GM04503 (cell line): ENCODE results near the gene KHDRBS2.
"Not testable (repeated sequence)": the region's sequence is repeated elsewhere in the genome, so short reads cannot be mapped to it uniquely, and the experiment has no call there.

ENCODE experiments used
- DNase-seq: peaks from one replicate; pipeline ENCODE4 v3.0.0-alpha.2; 2012; ENCODE audit warnings: low read depth

KHDRBS2 gene

DNA sequence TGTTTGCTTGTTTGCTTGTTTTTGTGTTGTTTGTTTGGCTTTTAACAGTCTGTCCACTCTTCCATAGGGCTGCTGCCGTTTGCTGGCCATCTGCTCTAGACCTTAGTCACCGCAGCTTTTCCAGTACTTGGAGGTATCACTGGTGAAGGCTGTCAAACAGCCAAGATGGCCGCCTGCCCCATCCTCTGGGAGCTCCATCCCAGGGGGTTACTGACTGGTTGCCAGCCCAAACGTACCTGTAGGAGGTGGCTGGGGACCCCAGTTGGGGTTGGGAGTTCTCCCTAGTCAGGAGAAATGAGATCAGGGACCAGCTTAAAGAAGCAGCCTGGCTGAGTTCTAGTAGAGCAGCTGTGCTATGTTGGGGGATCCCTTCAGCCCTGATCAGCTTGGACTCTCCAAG, 418.4 kb downstream of the KHDRBS2 start:
- no peak for DNase-seq

DNA sequence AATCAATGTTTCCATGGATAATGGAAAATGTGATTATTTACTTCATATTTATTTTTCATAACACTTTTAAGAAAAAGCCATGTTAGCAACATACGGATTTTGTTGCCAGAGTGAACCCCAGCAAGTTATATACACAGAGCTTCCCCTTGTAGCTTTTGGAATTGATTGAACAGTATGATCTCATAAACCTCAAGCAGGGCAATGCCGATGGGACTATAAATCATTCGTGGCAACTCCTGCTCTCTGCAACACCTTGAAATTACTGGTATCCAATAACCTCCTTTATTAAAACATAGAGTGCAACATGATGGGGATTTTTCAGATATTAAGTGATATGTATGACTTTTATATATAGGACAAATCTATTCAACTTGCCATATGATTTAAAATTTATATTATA, 428.5 kb downstream of the KHDRBS2 start:
- DNase-seq: no peak

DNA sequence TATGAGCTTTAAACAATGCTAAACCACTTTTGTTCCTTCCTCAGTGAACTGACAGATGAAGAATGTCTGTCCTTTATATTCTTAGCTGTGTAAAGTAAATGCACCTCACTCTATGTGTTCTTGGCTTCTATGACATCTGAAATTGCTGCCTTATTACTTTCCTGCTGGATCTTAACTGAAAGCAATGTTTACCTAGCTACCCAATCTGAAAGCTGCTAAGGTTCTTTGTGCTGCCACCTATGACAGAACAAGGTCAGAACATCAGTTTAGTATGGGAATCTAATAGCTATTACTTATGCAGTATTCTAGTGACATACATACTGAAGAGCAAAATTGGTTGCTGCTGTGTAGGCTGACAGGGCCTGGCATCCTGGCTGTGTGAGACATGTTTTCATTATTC, 444.1 kb downstream of the KHDRBS2 start:
- no peak for DNase-seq

DNA sequence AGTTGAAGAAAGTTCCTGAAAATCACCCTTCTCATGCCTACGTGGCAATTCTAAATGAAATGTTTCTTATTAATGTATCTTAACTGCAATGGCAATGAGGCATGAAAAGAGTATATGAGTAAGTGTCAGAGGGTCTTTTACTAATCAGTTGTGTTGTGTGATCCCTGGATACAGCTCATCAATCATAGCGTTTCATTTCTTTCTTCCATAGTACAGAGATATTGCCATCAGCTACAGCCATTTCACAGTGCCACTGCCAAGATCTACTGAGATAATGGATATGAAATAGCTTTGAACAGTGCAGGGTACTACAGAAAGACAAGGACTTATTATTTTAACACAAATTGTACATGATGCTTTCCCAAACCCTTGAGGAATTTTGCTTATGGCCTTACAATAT, 450.8 kb downstream of the KHDRBS2 start:
- no peak for DNase-seq

DNA sequence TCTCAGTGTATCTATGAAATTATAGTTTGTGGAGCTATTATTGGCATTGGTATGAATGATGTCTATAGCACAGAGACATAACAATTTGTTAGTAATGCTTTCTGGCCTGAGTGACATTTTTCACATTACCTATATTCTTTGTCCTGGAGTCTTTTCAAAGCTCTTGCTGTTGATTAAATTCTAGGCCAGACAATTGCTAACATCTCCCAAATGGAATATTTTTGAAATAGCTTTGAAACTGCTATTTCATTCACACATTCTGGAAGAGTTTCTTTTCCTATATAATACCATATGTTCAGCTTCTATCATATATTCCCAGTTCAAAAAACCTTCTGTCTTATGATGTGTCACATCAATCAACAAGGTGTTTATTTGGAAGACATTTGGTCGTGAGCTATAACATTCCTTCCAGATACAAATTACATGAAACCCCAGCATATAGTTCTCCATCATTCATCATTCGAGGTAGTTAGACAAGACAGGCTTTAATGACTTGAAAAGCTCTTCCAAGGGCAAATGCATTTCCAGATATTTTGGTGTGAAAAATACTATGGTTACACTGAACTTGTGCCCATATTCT, 452.8 kb downstream of the KHDRBS2 start:
- no peak for DNase-seq

DNA sequence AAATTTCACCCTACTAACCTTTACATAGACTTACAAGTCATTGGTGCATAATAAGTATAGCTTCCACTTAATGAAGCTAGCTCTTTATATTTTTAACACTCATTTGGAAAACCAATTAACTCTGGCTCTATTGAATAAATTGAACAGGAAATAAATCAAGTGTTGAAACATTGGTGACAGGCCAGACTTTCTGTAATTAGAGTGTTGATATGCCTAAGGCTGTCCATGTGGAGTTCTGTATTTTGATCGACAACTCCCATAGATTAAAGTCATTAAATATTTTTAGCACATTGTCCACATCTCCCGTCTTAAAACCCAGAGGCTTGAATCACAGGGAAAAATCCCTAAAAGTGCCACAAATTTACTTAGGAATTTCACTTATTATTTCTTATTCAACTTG, 468.3 kb downstream of the KHDRBS2 start:
- DNase-seq: no peak

DNA sequence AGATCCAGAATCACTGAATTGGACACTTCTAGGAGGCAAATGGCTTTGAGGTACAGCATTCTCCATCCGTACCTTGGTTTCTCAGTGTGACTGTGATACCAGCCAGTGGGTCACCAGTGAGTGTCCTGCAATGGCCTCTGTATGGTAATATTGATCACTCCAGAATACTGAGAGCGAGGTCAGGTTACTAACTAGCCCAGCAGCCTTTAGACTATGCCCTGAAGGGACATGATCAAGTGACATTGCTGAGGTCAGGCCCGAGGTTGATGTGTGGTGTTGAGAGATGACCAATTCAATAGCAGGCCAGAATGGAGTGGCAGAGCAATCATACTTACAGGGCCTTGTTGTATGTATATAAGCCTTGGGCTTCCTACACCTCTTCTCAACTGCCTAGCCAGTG, 476.0 kb downstream of the KHDRBS2 start:
- no peak for DNase-seq

DNA sequence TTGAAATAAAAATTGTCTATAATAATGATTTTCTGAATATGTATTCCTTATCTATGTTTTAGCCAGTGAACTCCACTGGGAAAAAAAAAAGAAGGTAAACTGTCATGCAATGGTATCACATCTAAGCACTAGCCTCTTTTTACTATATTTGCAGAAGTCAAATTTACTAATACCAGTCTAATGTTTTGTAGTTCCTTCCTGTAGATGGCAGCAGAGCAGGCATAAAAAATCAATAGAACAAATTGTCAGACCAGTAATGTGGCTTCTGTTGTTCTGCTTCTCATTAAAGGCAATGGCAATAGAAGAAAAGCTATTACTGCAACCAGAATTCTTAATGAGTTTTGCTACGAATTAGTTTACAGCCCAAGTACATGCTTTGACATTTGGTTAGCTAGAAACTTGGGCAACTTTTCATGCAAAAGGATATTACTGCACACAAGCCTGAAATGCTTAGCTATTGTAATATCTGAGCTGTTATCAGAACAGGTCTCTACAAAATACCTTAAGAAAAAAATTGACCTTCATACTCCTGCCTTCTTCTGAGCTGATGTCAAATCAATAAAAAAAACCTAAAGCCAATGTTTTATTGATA, 476.9 kb downstream of the KHDRBS2 start:
- DNase-seq: peak; percentile 0

DNA sequence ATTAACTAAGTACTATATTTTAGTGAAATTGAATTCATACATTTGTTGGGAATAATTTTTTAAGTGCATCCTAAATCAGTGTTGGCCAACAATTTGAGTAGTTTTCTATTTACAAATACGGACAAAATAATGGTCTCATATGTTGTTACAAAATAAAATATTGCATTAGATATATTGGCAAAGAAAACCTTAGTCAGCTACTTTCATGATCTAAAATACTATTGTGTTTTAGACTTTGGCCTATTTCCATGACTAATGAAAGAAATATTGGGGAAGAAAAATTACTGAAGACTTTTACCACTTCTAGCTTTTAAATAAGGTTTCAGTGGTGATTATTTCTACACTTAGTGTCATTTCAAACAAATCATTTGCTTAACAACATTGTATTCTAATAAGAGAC, 498.0 kb downstream of the KHDRBS2 start:
- DNase-seq: no peak

DNA sequence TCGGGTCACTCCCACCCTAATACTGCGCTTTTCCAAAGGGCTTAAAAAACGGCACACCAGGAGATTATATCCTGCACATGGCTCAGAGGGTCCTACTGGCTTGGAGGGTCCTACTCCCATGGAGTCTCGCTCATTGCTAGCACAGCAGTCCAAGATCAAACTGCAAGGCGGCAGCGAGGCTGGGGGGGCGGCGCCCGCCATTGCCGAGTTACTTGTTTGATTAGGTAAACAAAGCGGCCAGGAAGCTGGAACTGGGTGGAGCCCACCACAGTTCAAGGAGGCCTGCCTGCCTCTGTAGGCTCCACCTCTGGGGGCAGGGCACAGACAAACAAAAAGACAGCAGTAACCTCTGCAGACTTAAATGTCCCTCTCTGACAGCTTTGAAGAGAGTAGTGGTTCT, 516.6 kb downstream of the KHDRBS2 start:
- not testable (repeated sequence) for DNase-seq

DNA sequence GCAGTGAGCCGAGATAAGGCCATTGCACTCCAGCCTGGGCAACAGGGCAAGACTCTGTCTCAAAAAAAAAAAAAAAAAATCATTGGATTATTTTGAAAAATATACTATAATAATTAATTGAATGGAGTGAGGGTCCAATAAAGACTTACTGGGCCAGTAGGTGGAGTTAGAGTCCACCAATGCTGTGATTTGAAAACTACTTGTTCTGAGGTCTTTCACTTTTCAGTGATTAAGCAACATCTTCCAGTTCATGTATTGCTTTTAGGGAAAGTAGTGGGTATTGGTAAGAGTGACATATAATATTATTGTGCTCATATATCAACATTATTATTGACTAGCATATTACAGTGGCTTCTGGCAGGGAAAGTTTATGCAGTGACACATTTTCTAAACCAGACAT, 530.3 kb downstream of the KHDRBS2 start:
- no peak for DNase-seq

DNA sequence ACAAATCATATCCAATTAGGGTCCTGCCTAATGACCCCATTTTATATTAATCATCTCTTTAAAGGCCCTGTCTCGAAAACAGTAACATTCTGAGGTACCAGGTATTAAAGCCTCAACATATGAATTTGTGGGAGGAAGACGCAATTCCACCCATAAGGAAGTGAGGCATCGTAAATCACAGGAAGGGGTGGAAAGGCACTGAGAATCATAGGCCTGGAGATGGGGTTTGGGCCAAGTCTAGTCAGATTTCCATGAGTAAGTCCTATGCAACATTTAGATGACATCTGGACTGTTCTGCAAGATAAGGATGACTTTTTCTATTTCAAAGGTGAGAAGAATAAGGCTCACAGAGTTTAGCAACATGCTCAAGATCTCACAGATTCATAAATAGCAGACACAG, 534.0 kb downstream of the KHDRBS2 start:
- DNase-seq: no peak

DNA sequence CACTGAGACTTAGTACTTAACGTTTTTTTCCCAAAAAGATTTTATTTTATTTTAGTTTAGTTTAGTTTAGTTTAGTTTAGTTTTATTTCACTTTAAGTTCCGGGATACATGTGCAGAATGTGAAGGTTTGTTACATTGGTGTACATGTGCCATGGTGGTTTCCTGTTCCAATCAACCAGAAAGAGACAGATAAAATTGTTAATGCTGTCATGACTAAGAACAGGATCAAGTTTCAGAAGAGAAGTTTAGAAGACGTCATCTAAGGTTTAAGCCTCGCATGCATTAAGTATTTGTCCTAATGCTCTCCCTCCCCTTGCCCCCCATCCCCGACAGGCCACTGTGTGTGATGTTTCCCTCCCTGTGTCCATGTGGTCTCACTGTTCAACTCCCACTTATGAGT, 540.0 kb downstream of the KHDRBS2 start:
- no peak for DNase-seq

DNA sequence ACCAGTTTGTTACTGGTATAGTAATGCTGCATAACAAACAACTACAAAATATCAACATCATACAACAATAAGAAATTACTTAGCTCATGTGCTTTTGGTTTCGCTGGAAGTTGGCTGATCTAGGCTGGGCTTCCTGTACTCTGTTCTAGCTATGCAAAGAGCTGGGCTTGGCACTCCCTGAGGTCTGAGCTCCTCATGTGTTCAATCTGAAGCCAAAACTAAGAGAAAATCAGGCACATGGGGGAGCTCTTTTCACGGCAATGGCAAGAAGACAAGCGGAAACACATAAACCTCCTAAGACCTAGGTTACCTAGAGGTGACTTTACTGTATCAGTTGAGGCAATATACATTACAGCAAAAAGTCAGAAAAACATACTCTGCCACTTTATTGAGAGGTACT, 574.2 kb downstream of the KHDRBS2 start:
- DNase-seq: no peak

DNA sequence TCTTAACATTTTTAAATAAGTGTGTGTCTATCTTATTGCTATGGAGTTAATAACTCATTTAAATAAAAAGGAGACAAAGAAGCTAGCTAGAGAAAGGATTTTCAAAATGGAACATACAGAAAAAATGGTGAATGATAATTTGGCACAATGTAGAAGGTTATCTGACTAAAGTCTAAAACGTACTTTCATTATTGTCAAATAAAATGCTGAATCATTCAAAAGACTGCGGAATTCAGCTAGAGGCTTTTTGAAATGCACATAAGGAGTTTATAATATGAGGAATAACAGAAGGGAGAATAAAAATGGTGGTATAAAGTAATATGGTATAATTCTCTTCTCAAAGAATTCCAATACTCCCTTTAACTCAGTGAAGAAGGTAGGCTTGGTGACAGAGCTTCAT, 597.9 kb downstream of the KHDRBS2 start:
- DNase-seq: no peak

DNA sequence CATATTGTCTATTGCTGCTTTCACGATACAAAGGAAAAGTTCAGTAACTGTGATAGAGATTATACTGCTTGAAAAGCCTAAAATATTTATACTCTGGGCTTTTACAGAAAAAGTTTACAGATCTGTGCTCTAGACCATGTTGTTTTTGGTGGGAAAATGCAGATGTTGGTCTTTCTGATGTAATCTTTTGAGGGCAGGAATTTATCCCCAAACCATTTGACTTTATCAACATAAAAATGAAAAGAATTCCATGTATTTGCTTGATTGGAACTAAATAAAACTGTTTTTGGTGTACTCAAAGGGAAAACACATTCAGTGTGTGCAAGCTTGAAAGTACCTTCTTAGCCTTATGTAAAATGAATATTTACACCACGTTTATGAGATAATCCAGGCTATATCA, 603.5 kb downstream of the KHDRBS2 start:
- no peak for DNase-seq

DNA sequence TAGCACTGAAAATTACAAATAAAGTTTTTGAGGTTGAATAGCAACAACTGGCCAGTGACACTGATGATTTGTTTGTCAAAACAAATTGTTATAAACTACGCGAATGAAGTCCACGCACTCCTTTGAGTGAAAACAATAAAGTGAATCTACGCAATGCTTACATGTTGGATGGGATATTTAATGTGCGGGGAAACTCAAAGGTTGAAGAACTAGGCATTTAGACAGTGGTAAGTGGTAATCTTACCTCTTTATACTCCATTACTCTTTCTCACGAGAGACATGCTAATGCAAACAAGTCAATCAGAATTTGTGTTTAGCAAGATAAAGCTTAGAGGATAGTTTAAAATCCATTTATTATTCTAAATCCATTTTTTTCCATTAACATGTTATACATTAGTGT, 606.4 kb downstream of the KHDRBS2 start:
- no peak for DNase-seq

DNA sequence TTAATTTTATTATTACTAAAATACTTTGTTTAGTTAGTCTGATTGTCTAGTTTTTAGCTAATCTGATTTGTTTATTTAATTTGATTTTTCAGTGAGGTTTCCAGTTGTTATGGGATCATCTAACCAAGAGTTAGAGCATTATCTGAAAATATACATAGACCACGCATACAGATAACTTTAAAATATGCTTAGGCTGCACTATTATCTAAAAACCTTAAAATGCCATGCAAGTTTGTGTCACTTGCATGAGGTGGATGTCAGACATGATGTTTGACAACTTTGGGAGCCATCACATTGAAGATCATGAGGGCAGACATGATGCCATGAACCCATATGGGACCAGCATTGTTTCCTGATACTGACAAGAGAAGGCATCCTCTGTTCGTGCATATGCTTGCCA, 610.3 kb downstream of the KHDRBS2 start:
- DNase-seq: no peak

DNA sequence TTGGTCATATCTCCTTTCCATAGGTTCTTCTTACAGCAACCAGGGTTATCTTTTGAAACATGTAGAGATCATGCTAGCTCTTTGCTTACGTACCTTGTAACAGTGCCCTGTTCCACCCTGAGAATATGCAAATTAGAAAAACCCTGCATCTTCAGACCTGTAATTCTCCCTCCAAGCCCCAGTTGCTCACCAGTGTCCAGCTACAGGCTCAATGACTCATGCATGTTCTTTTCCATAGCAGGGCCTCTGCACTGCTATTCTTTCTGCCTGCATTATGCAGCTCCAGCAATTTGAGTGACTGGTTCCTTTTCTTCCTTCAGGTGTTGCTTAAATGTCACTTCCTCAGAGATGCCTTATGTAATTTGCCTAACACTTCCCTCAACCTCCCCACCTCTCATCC, 636.2 kb downstream of the KHDRBS2 start:
- no peak for DNase-seq

DNA sequence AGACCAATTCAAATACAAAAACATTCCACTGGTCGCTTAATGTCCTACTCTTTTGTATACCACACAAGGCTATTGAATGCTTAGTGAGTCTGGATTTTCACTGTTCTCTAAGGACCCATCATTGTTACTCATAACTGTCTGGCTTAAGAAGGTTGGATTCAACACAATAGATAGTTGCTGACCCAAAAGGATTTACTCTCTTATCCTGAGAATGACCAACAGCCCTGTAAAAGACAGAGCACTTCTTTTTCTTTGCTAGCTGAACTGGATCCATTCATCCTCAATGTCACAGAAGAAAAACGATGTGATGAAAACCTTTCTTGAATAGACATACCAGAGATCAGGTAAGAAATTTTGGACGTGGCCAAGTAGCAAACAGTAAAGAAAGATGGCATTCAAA, 645.6 kb downstream of the KHDRBS2 start:
- no peak for DNase-seq
